SK-N-MC (cell line): ENCODE data around the gene ESR2.

ENCODE experiments used
- EZH2 ChIP-seq: fragments of 200-600 bp; sonication (generic); IDR thresholded peaks from one replicate; pipeline ENCODE4 v1.6.1; 2017; ENCODE audit warnings: antibody characterized with exemption
- POLR2AphosphoS5 ChIP-seq: IDR thresholded peaks from 2 replicates; pipeline ENCODE4 v1.6.1; 2012; ENCODE audit warnings: mild to moderate bottlenecking, low read depth, low read length, borderline replicate concordance

GRCh38 chr14:64293976-64294671, at the start of gene ESR2:
- TF ChIP-seq POLR2AphosphoS5 (no peak), EZH2 (no peak)
